H7 (cell line): ENCODE data around the gene CREB5. TPM values are rescaled to one million over a fixed set of nuclear protein-coding genes. Genes with fewer than 3 reads are reported as not detected.

Experiments
- DNase-seq: peaks from one replicate; pipeline ENCODE4 v3.0.0; 2012
- H3K27me3 ChIP-seq: 2 replicates; pipeline ENCODE4 v1.6.0; 2011; ENCODE audit warnings: mild to moderate bottlenecking, low read length; ENCODE audit not compliant: control insufficient read depth, insufficient read depth
- H3K36me3 ChIP-seq: replicated peaks from 2 replicates; pipeline ENCODE4 v1.5.1; 2011; ENCODE audit warnings: low read length; ENCODE audit not compliant: control insufficient read depth, insufficient read depth
- H3K4me3 ChIP-seq: 2 replicates; pipeline ENCODE4 v1.5.1; 2011; ENCODE audit warnings: low read depth, mild to moderate bottlenecking, control low read depth, low read length, moderate library complexity; ENCODE audit not compliant: insufficient read depth
- total RNA-seq: library from RNA; depleted of rRNA; stranded (reverse); fragments of >200 nt; shearing (Covaris generic); gene quantifications from 2 replicates; pipeline ENCODE4 v1.2.3, GENCODE V29; 2014

Gene CREB5
- total RNA-seq, 1 experiment from 2014 or later: 1.8 TPM

DNA sequence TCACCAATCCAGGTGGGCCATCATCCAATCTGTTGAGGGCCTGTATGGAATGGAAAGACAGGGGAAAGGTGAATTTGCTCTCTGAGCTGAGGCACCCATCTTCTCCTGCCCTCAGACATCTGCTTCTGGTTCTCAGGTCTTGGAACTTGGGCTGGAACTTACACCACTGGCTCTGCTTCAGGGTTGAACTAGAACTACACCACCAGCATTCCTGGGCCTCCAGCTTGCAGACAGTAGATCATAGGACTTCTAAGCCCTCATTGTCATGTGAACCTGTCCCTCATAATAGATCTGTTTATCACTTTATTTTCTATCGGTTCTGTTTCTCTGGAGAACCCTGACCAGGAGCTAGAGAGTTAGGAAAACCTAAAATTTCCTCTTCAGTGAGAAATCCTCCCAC is 233.5 kb downstream of the CREB5 start:
- no peaks in the 10 kb centered on the region for H3K36me3 ChIP-seq
- no peaks in the 10 kb centered on the region for H3K27me3 ChIP-seq
- DNase-seq: no peak
- H3K4me3 ChIP-seq: no peak overlapping the region

- H3K36me3 ChIP-seq: no peaks in the 10 kb centered on the region
- DNase-seq: no peak
- no peaks in the 10 kb centered on the region for H3K27me3 ChIP-seq
Observed at GRCh38 chr7:28646376-28647075, 234.2 kb downstream of the CREB5 start.

DNA sequence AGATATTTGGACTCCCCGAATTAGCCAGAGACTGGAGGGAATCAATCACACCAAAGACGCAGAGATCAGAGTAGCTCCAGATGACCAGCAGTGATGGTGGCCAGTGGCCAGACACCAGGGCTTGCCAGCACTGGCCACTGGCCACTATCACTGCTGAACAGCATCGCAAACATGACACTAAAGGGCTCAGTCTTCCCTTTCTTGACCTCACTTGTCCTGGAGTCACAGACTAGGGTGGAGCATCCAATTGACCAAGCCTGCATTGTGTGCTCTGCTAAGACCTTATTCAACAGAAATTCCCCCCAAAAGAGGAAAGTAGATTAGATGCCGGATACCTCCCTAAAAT is 234.7 kb downstream of the CREB5 start:
- H3K27me3 ChIP-seq: no peaks in the 10 kb centered on the region
- H3K36me3 ChIP-seq: no peaks in the 10 kb centered on the region
- DNase-seq: no peak
- H3K4me3 ChIP-seq: no peak overlapping the region

More at GRCh38 chr7:28646376-28647075, 234.2 kb downstream of the CREB5 start:
- no peak overlapping the region for H3K4me3 ChIP-seq

DNA sequence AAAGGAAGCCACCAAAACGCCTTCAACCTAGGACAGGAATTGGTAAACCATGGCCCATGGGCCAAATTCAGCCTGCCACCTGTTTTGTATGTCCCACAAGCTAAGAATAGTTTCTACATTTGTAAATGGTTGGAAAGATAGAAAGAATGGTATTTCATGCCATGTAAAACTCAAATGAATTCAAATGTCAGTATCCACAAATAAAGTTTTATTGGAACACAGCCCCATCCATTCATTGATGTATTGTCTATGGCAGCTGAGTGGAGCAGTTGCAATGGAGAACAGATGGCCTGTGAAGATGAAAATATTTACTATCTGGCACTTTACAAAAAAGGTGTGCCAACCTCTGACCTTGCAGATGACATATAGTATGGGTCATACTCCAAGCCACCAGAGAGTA is 236.9 kb downstream of the CREB5 start:
- Histone ChIP-seq H3K27me3 (no peaks in the 10 kb centered on the region), H3K4me3 (no peak overlapping the region), H3K36me3 (no peaks in the 10 kb centered on the region)
- DNase-seq: no peak

- DNase-seq: no peak
- no peaks in the 10 kb centered on the region for H3K27me3 ChIP-seq
- no peaks in the 10 kb centered on the region for H3K36me3 ChIP-seq
- no peak overlapping the region for H3K4me3 ChIP-seq
Observed at GRCh38 chr7:28649811-28650210, 237.5 kb downstream of the CREB5 start.

- no peak for DNase-seq
- no peak overlapping the region for H3K4me3 ChIP-seq
- H3K36me3 ChIP-seq: no peaks in the 10 kb centered on the region
- H3K27me3 ChIP-seq: no peaks in the 10 kb centered on the region
Observed at GRCh38 chr7:28654110-28654509, 241.8 kb downstream of the CREB5 start.

DNA sequence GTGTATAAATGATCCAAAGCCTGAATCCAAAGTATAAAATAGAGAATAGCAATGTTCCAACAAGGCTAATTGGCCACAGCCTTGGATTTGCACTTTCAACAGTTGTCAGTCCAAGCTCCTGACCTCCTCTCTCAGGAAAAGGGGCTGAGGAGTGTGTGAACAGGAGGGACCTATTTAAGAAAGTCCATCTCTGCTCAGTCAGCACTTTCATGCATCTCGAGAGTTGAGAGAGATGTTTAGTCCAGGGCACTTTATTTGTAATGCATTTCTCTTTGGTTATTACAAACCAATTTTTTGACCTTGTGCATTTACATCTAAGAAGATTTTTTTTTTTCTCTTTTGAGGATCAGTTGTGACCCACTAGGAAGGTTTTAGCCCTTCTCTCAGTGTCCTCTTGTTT is 244.2 kb downstream of the CREB5 start:
- no peak for DNase-seq
- Histone ChIP-seq H3K4me3 (no peak overlapping the region), H3K36me3 (no peaks in the 10 kb centered on the region), H3K27me3 (no peaks in the 10 kb centered on the region)

DNA sequence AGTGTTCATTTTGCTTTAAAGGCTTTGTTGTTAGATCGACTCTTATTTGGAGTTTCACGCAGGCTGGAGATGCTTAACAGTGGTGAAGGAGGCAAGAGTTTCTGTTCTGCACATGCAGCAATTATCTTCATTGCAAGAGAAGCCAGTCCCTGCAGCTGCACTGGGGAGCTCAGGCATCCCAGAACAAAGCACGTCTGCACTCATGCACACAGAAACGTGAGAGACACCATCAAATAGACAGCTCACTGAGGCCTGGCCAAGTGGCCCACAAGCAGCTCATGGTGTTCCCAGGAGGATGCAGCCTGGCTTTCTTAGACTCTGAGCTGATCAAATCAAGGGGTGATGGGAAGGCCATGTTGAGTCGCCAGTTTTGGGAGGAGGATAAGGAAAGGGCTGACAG is 246.1 kb downstream of the CREB5 start:
- Histone ChIP-seq H3K27me3 (no peaks in the 10 kb centered on the region), H3K36me3 (no peaks in the 10 kb centered on the region), H3K4me3 (no peak overlapping the region)
- DNase-seq: no peak

- Histone ChIP-seq H3K27me3 (no peaks in the 10 kb centered on the region), H3K4me3 (no peak overlapping the region), H3K36me3 (no peaks in the 10 kb centered on the region)
- no peak for DNase-seq
Observed at GRCh38 chr7:28660132-28660531, 247.8 kb downstream of the CREB5 start.

DNA sequence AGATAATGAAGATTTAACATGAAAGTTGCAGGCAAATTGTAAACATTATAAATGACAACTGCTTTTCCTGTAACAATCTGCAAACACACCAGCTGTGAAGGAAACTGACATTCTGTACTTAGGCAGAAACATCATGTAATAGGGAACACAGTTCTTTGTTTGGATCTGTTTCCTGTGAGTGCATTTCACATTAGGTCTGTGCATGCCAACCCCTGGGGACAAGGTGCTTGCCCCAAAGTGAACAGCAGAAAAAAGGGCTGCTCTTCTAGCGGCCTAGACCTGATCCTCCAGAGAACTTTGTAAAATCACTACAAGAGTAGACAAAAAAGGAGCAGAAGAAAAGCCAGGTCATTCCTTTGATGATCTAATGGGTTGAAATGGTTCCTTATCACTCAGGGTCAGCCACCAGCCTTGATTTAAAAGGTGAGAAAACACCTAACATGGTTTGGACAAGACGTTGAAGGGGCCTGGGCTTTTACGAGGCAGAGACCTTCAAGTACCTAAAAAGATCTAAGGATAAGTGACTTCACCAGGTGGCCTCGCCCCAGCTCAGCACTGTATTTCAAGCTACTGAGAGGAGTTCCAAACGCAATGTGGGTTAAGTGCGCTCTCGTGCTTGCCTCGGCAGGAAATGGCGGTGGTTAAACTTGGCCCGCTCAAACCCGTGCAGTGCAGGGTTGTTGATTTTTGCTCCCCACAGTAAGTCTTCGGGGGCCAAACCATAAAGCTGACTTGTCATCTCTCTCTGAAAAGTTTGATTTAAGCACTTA is 249.7 kb downstream of the CREB5 start:
- no peaks in the 10 kb centered on the region for H3K36me3 ChIP-seq

GRCh38 chr7:28666154-28666553 is 253.8 kb downstream of the CREB5 start:
- H3K36me3 ChIP-seq: no peaks in the 10 kb centered on the region
- no peak overlapping the region for H3K4me3 ChIP-seq
- no peak for DNase-seq
- H3K27me3 ChIP-seq: no peaks in the 10 kb centered on the region

More for the DNA sequence above, 249.7 kb downstream of the CREB5 start:
- DNase-seq: no peak
- Histone ChIP-seq H3K27me3 (no peaks in the 10 kb centered on the region), H3K4me3 (no peak overlapping the region)

GRCh38 chr7:28668085-28668484 is 255.8 kb downstream of the CREB5 start:
- no peak overlapping the region for H3K4me3 ChIP-seq
- H3K27me3 ChIP-seq: no peaks in the 10 kb centered on the region
- DNase-seq: no peak
- no peaks in the 10 kb centered on the region for H3K36me3 ChIP-seq

DNA sequence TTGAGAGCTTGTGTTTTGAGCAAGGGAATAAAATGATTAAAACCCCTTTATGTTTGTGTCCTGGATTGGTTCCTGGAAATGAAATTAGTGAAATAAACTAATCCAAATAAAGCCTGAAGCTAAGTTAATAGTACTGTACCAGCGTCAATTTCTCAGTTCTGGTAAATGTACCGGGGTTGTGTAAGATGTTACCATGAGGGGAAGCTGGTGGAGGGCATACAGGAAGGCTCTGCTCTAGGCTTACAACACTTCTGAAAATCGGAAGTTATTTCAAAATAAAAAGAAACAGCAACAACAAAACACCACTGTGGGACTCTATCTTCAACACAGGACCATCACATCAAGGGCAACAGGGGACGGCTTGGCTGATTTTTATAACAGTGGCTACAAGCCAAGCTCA is 257.0 kb downstream of the CREB5 start:
- Histone ChIP-seq H3K36me3 (no peaks in the 10 kb centered on the region), H3K4me3 (no peak overlapping the region), H3K27me3 (no peaks in the 10 kb centered on the region)
- no peak for DNase-seq

GRCh38 chr7:28671526-28671925 is 259.2 kb downstream of the CREB5 start:
- no peaks in the 10 kb centered on the region for H3K27me3 ChIP-seq
- H3K36me3 ChIP-seq: no peaks in the 10 kb centered on the region
- no peak for DNase-seq
- no peak overlapping the region for H3K4me3 ChIP-seq

GRCh38 chr7:28672397-28672797 is 260.1 kb downstream of the CREB5 start:
- Histone ChIP-seq H3K27me3 (no peaks in the 10 kb centered on the region), H3K36me3 (no peaks in the 10 kb centered on the region), H3K4me3 (no peak overlapping the region)
- peak; percentile 15 for DNase-seq
